Activated naive CD8-positive, alpha-beta T cell treated with anti-CD3 and anti-CD28 coated beads, Interleukin-2, amount 50 U/mL, for 24 hours (primary cell): ENCODE measurements around the gene TMEM132C.
A peak's percentile ranks its signal among the peaks of the same experiment; 100 is the strongest.

ENCODE experiments used
- ATAC-seq: fragments of 150-1000 bp; cut with Tn5 transposase; one replicate; pipeline ENCODE4 v1.10.0; 2021
- DNase-seq: peaks from one replicate; pipeline ENCODE4 v3.0.0; 2021
- H3K27ac Mint-ChIP-seq: one replicate; pipeline ENCODE4 v1.8.0; 2021; ENCODE audit warnings: mild to moderate bottlenecking, mixed read lengths
- H3K27me3 Mint-ChIP-seq: one replicate; pipeline ENCODE4 v1.8.0; 2021; ENCODE audit warnings: mixed read lengths
- H3K36me3 Mint-ChIP-seq: one replicate; pipeline ENCODE4 v1.8.0; 2021; ENCODE audit warnings: low read depth, mixed read lengths
- H3K4me1 Mint-ChIP-seq: one replicate; pipeline ENCODE4 v1.8.0; 2021; ENCODE audit warnings: mixed read lengths
- H3K4me3 Mint-ChIP-seq: one replicate; pipeline ENCODE4 v1.8.0; 2021; ENCODE audit warnings: mild to moderate bottlenecking, moderate library complexity, mixed read lengths
- H3K9me3 Mint-ChIP-seq: one replicate; pipeline ENCODE4 v1.8.0; 2021; ENCODE audit warnings: mixed read lengths

The TMEM132C gene

DNA sequence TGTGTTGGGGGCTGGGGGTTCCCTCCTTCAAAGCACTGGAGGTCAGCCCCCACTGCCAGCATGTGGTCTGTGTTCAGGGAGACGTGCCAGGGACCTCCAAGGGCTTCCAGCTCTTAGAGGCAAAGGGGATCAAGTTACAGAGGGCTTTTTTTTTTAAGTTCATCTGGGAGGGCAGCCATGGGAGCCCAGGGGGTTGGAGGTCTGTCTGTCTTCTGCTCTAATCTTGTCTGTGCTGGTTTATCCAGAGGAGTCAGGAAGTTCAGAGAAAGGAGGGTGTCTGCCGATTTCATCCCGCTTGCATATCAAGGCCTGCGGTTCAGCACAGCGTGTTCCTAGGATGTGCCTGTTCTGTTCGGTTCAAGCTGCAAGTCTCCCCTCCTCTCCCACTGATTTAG, 72.2 kb downstream of the TMEM132C start:
- no peak overlapping the region for H3K27ac Mint-ChIP-seq
- H3K4me1 Mint-ChIP-seq: no peaks in the 10 kb centered on the region
- no peak overlapping the region for H3K4me3 Mint-ChIP-seq
- H3K27me3 Mint-ChIP-seq: peaks cover 14% of the 10 kb centered on the region
- H3K36me3 Mint-ChIP-seq: no peaks in the 10 kb centered on the region
- ATAC-seq (no peak), DNase-seq (no peak)
- peaks cover 4% of the 10 kb centered on the region for H3K9me3 Mint-ChIP-seq

DNA sequence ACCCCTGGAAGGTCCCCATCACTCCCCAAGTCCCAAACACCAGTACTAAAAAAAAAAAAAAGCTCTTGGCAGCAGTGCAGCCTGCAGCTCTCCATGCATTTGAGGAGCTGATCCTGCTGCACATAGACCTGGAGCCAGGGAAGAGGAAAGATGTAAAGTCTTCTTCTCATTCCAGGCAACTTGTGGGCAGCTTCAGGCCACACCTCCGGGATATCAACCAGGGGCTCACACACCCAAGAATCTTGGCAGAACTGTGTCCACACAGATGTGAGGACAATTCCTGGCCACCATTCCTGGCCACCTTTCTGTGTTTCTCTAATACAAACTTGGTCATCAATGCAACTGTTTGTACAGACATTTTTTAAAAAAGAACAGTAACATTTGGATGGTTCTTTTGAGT, 72.7 kb downstream of the TMEM132C start:
- H3K4me3 Mint-ChIP-seq: no peak overlapping the region
- no peaks in the 10 kb centered on the region for H3K36me3 Mint-ChIP-seq
- no peak for ATAC-seq
- H3K27ac Mint-ChIP-seq: no peak overlapping the region
- H3K9me3 Mint-ChIP-seq: peaks cover 4% of the 10 kb centered on the region
- H3K4me1 Mint-ChIP-seq: no peaks in the 10 kb centered on the region
- DNase-seq: no peak
- peaks cover 14% of the 10 kb centered on the region for H3K27me3 Mint-ChIP-seq

DNA sequence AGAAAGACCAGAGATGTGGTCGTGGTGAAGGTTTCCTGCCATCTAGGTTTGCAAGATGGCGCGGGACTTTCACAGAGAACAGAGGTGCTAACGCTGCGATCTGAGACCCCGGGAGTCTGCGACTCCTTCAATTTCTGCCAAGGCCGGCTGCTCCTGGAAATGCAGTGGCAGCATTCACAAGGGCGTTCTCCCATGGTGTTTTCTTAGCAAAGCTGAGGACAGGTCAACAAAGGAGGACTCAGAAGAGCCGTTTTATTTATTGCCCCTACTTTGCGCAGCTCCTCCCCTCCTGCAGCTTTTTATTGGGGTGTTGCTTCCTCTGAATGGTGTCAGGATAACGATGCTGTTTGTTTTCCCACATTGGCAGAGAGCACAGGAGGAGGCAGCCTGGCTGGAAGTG, 86.3 kb downstream of the TMEM132C start:
- ATAC-seq: no peak
- peaks cover 19% of the 10 kb centered on the region for H3K9me3 Mint-ChIP-seq
- no peak overlapping the region for H3K27ac Mint-ChIP-seq
- no peaks in the 10 kb centered on the region for H3K36me3 Mint-ChIP-seq
- DNase-seq: no peak
- no peaks in the 10 kb centered on the region for H3K4me1 Mint-ChIP-seq
- H3K4me3 Mint-ChIP-seq: no peak overlapping the region
- peaks cover 1% of the 10 kb centered on the region for H3K27me3 Mint-ChIP-seq

DNA sequence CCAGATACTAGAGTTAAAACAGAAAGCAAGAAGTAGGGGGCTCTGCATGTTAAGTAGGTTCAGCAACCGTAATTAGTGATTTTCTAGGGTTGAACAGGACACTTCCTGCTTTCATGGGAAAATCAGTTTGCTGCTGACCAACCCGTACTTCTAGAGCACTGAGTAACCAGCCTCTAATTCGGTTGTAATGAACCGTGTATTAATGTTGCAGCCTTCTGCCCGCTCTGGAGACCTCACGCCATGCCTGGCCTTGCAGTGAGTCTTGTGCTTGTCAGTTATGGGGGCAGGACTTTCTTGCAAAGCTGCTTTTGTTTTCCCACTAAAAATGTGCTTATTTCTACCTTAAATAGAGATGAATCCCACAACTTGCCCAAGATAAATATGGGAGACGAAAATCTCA, 89.6 kb downstream of the TMEM132C start:
- Mint-ChIP-seq H3K4me3 (no peak overlapping the region), H3K9me3 (peaks cover 11% of the 10 kb centered on the region), H3K27ac (no peak overlapping the region), H3K36me3 (no peaks in the 10 kb centered on the region), H3K4me1 (no peaks in the 10 kb centered on the region), H3K27me3 (peaks cover 1% of the 10 kb centered on the region)
- ATAC-seq (no peak), DNase-seq (no peak)

DNA sequence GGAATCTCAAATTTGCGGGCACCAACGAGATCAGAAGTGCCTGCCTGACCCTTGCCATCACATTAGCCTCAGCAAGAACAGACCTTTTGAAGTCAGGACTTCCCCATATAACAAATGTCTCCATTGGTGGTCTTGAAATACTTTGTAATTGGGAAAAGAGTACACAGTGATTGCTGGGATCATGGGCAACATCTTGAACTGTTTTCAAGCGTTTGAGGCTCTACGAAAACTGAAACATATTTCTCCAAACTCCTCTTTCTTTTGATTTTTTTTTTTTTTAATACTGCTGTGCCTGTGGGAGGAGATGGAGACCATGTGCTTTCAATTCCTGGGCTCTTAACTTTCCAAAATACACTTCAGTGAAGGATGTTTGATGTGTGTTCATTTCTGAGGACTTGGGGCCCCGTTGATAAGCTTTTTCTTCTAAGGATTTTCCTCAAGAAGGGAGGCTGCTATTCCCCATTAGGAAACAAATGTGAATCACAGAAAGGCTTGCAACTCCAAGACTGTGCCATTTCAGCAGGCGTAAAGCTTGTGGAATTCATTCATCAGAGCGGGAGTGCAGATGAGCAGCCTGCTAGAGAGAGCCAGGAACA, 94.5 kb downstream of the TMEM132C start:
- Mint-ChIP-seq H3K36me3 (no peaks in the 10 kb centered on the region), H3K9me3 (peaks cover 6% of the 10 kb centered on the region), H3K27me3 (peaks cover 13% of the 10 kb centered on the region), H3K4me1 (no peaks in the 10 kb centered on the region), H3K4me3 (no peak overlapping the region), H3K27ac (no peak overlapping the region)
- DNase-seq: no peak
- ATAC-seq: no peak

DNA sequence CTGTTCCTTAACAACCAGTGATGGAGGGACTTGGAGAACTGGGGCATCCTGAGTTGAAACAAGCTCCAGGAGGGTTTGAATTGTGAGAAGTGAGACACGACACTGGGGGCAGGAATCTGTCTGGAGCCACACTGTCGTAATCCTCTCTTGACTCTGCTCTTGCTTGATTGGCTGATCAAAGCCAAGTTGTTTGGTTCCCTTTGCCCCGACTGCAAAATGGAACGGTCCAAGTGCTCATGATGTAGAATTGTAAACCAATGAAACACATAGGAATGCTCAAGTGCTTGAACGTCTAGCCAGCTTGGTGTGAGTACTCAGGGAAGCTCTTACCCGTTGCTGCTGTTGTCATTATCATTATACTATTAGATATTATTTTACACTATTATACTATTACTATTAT, 98.1 kb downstream of the TMEM132C start:
- Mint-ChIP-seq H3K4me3 (no peak overlapping the region), H3K4me1 (no peaks in the 10 kb centered on the region), H3K27me3 (peaks cover 17% of the 10 kb centered on the region), H3K27ac (no peak overlapping the region), H3K36me3 (no peaks in the 10 kb centered on the region), H3K9me3 (no peaks in the 10 kb centered on the region)
- DNase-seq (no peak), ATAC-seq (no peak)

DNA sequence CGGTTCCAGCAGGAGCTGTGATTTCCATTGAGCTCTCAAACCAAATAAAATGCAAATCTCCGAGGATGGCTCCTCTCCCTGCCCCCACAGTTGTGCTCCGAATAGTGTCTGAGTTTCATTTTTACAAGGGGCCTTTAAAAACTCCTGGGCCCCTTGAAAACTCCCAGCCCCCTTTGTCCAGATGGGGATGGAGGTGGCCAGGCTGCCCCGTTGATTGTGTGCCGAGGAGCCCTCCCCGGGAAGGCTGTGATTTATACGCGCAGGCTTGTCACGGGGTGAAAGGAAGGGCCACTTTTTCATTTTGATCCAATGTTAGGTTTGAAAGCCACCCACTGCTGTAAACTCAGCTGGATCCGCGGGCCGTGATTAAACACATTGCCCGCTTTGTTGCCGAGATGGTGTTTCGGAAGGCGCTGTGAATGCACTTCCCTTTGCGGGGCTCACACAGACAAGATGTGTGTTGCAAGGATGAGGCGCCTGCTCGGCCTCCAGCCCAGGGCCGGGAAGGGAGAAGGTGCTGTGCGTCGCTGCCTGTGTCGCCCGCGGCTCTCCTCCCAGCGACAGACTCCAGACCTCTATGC, 98.8 kb downstream of the TMEM132C start:
- Mint-ChIP-seq H3K27ac (no peak overlapping the region), H3K36me3 (no peaks in the 10 kb centered on the region), H3K27me3 (peaks cover 17% of the 10 kb centered on the region), H3K9me3 (no peaks in the 10 kb centered on the region), H3K4me3 (no peak overlapping the region), H3K4me1 (no peaks in the 10 kb centered on the region)
- DNase-seq: no peak
- no peak for ATAC-seq

DNA sequence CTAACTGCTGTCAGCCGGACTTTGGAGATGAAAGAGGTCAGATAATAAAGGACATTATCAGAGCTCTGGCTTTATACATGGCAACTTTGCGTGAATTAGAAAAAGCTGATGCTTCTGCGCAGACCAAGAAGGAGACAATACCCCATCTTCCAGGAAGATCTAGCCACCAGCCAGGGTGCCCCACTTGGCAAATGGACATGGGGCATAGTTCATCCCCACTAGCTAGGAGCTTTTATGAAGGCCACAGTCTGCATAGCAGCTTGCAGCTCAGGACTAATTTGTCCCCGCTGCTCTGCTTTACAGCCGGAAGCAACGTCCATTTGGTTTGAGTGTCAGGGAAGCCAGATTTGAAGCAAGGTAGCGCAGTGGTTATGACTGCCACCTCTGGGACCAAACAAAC, 101.0 kb downstream of the TMEM132C start:
- H3K4me3 Mint-ChIP-seq: no peak overlapping the region
- DNase-seq (no peak), ATAC-seq (no peak)

DNA sequence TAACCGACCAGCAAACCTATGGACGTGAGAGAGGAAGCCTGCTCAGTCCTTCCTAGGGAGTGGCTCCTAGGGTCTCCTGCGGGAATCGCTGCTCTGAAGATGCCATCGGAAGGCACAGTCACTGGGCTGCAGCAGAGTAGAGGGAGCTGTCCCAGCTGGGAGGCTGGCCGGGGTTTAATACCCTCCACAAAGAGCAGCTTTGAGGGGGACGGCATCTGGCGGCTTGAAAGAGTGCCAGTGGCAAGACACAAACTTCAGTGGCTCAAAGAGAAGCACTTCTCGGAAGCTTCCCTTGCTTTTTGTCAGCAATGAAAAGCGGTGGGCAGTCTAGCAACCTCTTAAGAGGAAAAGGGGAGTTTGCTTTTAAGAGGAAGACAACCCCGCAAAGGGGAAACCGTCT, 114.6 kb downstream of the TMEM132C start:
- ATAC-seq (no peak), DNase-seq (no peak)
- H3K36me3 Mint-ChIP-seq: no peaks in the 10 kb centered on the region
- H3K27ac Mint-ChIP-seq: no peak overlapping the region
- H3K4me1 Mint-ChIP-seq: no peaks in the 10 kb centered on the region
- peaks cover 12% of the 10 kb centered on the region for H3K9me3 Mint-ChIP-seq
- peaks cover 9% of the 10 kb centered on the region for H3K27me3 Mint-ChIP-seq
- H3K4me3 Mint-ChIP-seq: no peak overlapping the region

More for the DNA sequence above, 101.0 kb downstream of the TMEM132C start:
- peaks cover 17% of the 10 kb centered on the region for H3K27me3 Mint-ChIP-seq
- H3K36me3 Mint-ChIP-seq: no peaks in the 10 kb centered on the region
- no peaks in the 10 kb centered on the region for H3K9me3 Mint-ChIP-seq
- no peak overlapping the region for H3K27ac Mint-ChIP-seq
- H3K4me1 Mint-ChIP-seq: no peaks in the 10 kb centered on the region

DNA sequence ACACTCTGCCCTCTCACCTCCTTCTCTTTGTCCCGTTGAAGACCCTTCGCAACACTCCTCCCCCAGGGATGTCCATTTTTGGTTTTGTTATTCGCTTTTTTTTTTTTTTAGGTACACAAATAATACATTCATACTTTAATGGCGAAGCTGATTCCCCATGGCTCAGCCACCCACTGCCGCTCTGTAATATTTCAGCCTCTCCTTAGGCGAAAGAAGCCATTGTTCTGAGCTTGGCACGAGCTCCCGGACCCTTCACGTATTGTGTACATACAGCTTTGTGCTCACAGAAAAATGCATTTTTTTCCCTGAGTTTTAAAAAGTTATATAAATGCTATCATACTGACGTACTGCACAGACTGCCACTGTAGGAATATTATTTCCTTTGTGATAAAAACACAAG, 115.0 kb downstream of the TMEM132C start:
- H3K36me3 Mint-ChIP-seq: no peaks in the 10 kb centered on the region
- no peaks in the 10 kb centered on the region for H3K4me1 Mint-ChIP-seq
- no peak overlapping the region for H3K27ac Mint-ChIP-seq
- ATAC-seq: no peak
- no peak overlapping the region for H3K4me3 Mint-ChIP-seq
- DNase-seq: no peak
- peaks cover 9% of the 10 kb centered on the region for H3K27me3 Mint-ChIP-seq
- peaks cover 12% of the 10 kb centered on the region for H3K9me3 Mint-ChIP-seq

DNA sequence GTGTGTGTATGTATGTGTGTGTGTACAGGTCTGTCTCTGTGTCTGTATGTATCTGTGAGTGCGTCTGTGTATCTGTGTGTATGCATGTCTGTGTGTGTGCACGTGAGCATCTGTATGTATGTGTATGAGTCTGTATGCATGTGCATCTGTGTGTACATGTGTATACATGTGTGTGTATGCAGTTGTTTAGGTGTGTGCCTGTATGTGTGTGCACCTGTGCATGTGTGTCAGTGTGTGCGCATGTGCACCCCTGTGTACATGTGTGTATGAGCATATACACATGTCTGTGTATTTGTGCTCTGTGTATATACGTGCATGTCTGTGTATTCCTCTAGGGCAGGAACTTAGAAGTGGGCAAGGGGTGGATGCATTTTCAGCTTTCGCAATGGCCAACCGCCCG, 116.0 kb downstream of the TMEM132C start:
- Mint-ChIP-seq H3K27me3 (peaks cover 9% of the 10 kb centered on the region), H3K4me3 (no peak overlapping the region)
- ATAC-seq: no peak

DNA sequence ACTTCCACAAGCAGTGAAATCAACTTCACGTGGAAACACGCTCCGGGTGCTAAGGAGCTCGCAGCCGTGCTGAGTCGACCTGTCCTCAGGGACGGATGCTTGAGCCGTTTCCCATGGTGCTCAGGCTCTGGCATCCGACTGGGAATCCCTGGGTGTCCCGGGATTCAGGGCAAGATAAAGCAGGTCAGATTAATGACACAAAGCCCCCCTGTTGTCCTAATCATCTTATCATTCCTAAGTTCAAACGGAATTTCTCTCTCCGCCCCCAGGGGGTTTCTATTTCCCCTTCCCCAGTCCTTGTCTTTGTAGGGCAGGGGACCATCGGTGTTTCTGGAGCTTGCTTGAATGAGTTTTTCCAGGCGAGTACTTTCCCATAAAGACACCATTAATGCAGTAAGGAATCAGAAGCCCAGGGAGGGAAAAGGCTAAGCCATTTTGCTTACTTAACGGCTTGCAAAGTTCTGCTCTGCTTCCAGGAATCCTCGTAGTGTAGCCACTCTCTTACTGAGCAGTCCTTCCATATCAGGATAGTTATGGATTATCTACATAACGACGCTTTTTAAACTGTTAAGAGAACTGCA, 116.5 kb downstream of the TMEM132C start:
- no peaks in the 10 kb centered on the region for H3K36me3 Mint-ChIP-seq
- H3K4me3 Mint-ChIP-seq: no peak overlapping the region
- peaks cover 9% of the 10 kb centered on the region for H3K27me3 Mint-ChIP-seq
- no peak for ATAC-seq
- DNase-seq: no peak
- no peak overlapping the region for H3K27ac Mint-ChIP-seq
- H3K4me1 Mint-ChIP-seq: no peaks in the 10 kb centered on the region
- peaks cover 5% of the 10 kb centered on the region for H3K9me3 Mint-ChIP-seq

More for the DNA sequence above, 116.0 kb downstream of the TMEM132C start:
- Mint-ChIP-seq H3K27ac (no peak overlapping the region), H3K4me1 (no peaks in the 10 kb centered on the region), H3K9me3 (peaks cover 5% of the 10 kb centered on the region), H3K36me3 (no peaks in the 10 kb centered on the region)
- no peak for DNase-seq

DNA sequence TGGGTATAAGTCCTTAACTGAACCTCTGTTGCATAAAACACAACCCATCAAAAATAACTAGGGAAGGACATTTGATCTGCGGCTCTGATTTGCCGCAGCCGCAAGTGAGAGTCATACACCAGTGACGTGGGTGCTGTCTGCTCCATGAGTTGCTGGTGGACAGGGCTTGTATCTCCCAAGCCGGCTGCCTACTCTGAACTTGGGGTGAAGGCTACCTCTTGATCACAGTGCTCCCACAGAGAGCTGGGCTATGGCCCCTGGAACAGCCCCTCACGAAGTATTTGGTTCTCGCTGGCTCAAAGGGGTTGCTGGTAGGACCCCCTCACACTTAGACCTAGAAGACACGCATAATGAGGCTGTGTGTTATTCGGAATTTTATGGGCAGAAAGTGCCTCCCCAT, 118.8 kb downstream of the TMEM132C start:
- Mint-ChIP-seq H3K9me3 (peaks cover 5% of the 10 kb centered on the region), H3K27ac (no peak overlapping the region), H3K27me3 (peaks cover 9% of the 10 kb centered on the region), H3K36me3 (no peaks in the 10 kb centered on the region), H3K4me3 (no peak overlapping the region), H3K4me1 (no peaks in the 10 kb centered on the region)
- ATAC-seq (no peak), DNase-seq (no peak)

DNA sequence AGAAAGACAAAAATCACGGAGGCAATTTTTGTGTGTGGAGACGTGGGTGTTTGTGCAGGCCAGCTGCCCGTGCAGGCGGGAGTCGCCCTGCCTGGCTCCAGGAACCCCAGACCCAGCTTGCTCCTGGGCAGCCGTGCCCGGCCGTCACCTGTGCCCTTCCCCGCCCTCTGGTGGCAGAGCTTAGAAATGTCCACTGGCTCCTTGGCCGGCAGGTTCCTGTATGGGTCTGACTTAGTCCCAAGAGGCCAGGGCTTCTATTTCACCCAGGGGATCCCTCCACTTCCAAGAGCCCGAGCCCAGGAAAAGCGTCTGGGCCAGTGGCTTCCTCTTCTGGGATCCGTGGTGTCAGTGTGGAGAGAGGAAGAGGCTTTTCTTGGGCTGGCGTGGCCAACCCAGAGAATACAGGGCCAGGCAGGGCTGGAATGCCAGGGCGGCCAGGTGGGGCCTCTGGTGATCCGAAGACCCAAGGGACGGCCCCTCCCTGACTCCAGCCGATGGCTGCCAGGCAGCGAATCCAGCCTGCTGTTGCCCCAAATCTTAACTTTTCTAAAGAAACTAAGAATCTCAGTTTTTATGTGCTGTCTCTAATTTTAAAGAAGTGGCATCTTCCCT, 120.9 kb downstream of the TMEM132C start:
- no peaks in the 10 kb centered on the region for H3K4me1 Mint-ChIP-seq
- peak; percentile 32 for DNase-seq
- H3K4me3 Mint-ChIP-seq: no peak overlapping the region
- H3K36me3 Mint-ChIP-seq: no peaks in the 10 kb centered on the region
- no peak overlapping the region for H3K27ac Mint-ChIP-seq
- ATAC-seq: peak; percentile 45
- H3K9me3 Mint-ChIP-seq: peaks cover under 1% of the 10 kb centered on the region
- H3K27me3 Mint-ChIP-seq: no peaks in the 10 kb centered on the region

DNA sequence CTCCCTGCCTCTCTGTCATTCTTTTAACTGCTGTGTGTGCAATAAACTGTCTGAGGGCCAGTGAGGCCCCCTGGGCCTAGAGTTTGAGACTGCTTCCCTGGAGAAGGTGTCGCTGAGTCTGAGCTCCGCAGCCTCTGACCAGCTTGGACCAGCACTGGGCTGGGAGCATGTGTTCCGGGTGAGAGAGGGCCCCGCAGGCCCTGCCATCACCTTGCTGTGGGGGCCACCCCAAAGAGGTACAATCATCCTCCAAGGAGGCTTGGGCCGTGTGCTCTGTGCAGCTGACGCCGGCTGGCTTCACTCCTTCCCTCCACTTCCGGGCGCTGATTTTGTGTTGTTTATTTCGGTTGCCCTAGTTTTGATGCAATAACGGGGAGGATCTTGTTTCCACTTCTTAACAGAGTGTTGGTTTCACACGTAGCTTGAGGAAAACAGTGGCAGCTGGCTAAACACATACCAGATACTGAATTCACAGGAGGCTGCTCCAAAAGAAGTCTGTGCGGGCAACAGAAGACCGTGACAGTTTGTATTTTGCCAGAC, 121.6 kb downstream of the TMEM132C start:
- no peak overlapping the region for H3K4me3 Mint-ChIP-seq

More for the DNA sequence above, 121.6 kb downstream of the TMEM132C start:
- Mint-ChIP-seq H3K36me3 (no peaks in the 10 kb centered on the region), H3K27ac (no peak overlapping the region), H3K27me3 (no peaks in the 10 kb centered on the region), H3K4me1 (no peaks in the 10 kb centered on the region), H3K9me3 (peaks cover 4% of the 10 kb centered on the region)
- DNase-seq (no peak), ATAC-seq (no peak)
